Transverse colon (tissue), 4 donors: Measurements from ENCODE around the gene BTRC. TPM values are rescaled to one million over a fixed set of nuclear protein-coding genes. Genes with fewer than 3 reads are reported as not detected.
"Not testable (repeated sequence)": the region's sequence is repeated elsewhere in the genome, so short reads cannot be mapped to it uniquely, and the experiment has no call there.

Experiments used
- DNase-seq: peaks from one replicate; pipeline ENCODE4 v3.0.0-alpha.2; 2019
- H3K27ac ChIP-seq, 4 donors: fragments of 200-600 bp; sonication (generic); 2 replicates each; pipeline ENCODE4 v1.5.1; 2016 to 2018; ENCODE audit warnings: inconsistent platforms in 4 of 4
- H3K27me3 ChIP-seq: fragments of 200-600 bp; sonication (generic); 2 replicates; pipeline ENCODE4 v1.5.1; 2017; ENCODE audit warnings: inconsistent platforms
- H3K36me3 ChIP-seq, 4 donors: fragments of 200-600 bp; sonication (generic); 2 replicates each; pipeline ENCODE4 v1.5.1; 2017 to 2019; ENCODE audit warnings: inconsistent platforms in 4 of 4
- H3K4me1 ChIP-seq, 4 donors: fragments of 200-600 bp; sonication (generic); 2 replicates each; pipeline ENCODE4 v1.5.1; 2017 to 2020; ENCODE audit warnings: inconsistent platforms in 4 of 4
- H3K4me3 ChIP-seq, 4 donors: fragments of 200-600 bp; sonication (generic); 1 replicate in 1 of 4; 2 replicates in 3 of 4; pipeline versions ENCODE4 v1.5.1 to v1.6.1; 2017 to 2019; ENCODE audit warnings: inconsistent platforms in 4 of 4
- H3K9me3 ChIP-seq, 2 donors: fragments of 200-600 bp; sonication (generic); 2 replicates each; pipeline ENCODE4 v1.5.1; 2017 to 2019; ENCODE audit warnings: inconsistent platforms in 2 of 2
- CTCF ChIP-seq, 5 experiments: fragments of 200-600 bp in 3 of 5; fragments of 450-650 bp in 2 of 5; sonication (generic) in 3 of 5; IDR thresholded peaks; 1 replicate in 2 of 5; 2 replicates in 3 of 5; pipeline ENCODE4 v1.5.1; 2016 to 2017; ENCODE audit warnings: antibody characterized with exemption in 5 of 5, inconsistent platforms in 3 of 5, mild to moderate bottlenecking in 2 of 5, moderate library complexity in 1 of 5
- EP300 ChIP-seq: sonication (generic); formaldehyde crosslinking; IDR thresholded peaks from one replicate; pipeline ENCODE4 v1.6.1; 2017; ENCODE audit warnings: antibody characterized with exemption, low read depth
- POLR2A ChIP-seq: fragments of 450-650 bp; IDR thresholded peaks from one replicate; pipeline ENCODE4 v1.6.1; 2016; ENCODE audit warnings: antibody characterized with exemption, mild to moderate bottlenecking, moderate library complexity
- POLR2AphosphoS5 ChIP-seq, 3 donors: sonication (generic); formaldehyde crosslinking; IDR thresholded peaks; one replicate each; pipeline ENCODE4 v1.6.1; 2016; ENCODE audit warnings: antibody characterized with exemption in 3 of 3
- WGBS, 2 donors: methylation state at CpG; one replicate each; pipeline ENCODE4 v1.1.5; 2018; ENCODE audit warnings: low coverage in 1 of 2; 5-methylcytosine and 5-hydroxymethylcytosine counted together
- in situ Hi-C, 4 donors: fragments of 200-750 bp; cut with MboI; loops; one replicate each; pipeline versions ENCODE4 v1.15.0 to v1.15.1; 2017; ENCODE audit warnings: low sequenced_read_pairs in 3 of 4, low pct_ligation_motif_present in 1 of 4, low pct_unique_long_range_greater_than_20kb in 1 of 4
- intact Hi-C: fragments of 100-400 bp; cut with DNase I; formaldehyde crosslinking; loops from one replicate; pipeline ENCODE4 v1.15.1; 2023; ENCODE audit warnings: low total_unique reads
- total RNA-seq, 4 donors: library from RNA; depleted of rRNA; stranded (reverse); fragments of >200 nt; gene quantifications; one replicate each; pipeline ENCODE4 v1.1.0, GENCODE V29; 2016

Gene BTRC
- total RNA-seq, 4 donors from 2014 or later = 8.6 to 195 (median 32.0) TPM

- 92 to 100% methylated on average over 1 to 2 of the region's 2 CpGs for WGBS, 2 donors
- Histone ChIP-seq H3K27me3 (no peaks in the 10 kb centered on the region), H3K36me3 (no peaks in the 10 kb centered on the region), H3K27ac (no peak overlapping the region), H3K9me3 (no peaks in the 10 kb centered on the region), H3K4me1 (no peaks in the 10 kb centered on the region), H3K4me3 (no peak overlapping the region)
- intact Hi-C loops (no loop called here), in situ Hi-C loops (no loop called here)
- TF ChIP-seq POLR2AphosphoS5 (IDR thresholded peaks at IDR 0.05) = no peak
- no peak for TF ChIP-seq CTCF (IDR thresholded peaks at IDR 0.05)
- TF ChIP-seq EP300 = no peak
- no peak for TF ChIP-seq POLR2A
- DNase-seq = no peak
These were observed 10.0 kb downstream of the BTRC start for GRCh38 chr10:101363850-101364400.

- H3K4me1 ChIP-seq = no peaks in the 10 kb centered on the region
- H3K27ac ChIP-seq = no peak overlapping the region
- H3K27me3 ChIP-seq = no peaks in the 10 kb centered on the region
- no peak for DNase-seq
- intact Hi-C loops (no loop called here), in situ Hi-C loops (no loop called here)
- no peaks in the 10 kb centered on the region for H3K36me3 ChIP-seq
- H3K4me3 ChIP-seq = no peak overlapping the region
- WGBS, 2 donors = 78 to 88% methylated on average over 7 of the region's 7 CpGs
- TF ChIP-seq POLR2A = no peak
- TF ChIP-seq CTCF (IDR thresholded peaks at IDR 0.05) = no peak
- TF ChIP-seq POLR2AphosphoS5 (IDR thresholded peaks at IDR 0.05) = no peak
- no peak for TF ChIP-seq EP300
- H3K9me3 ChIP-seq = no peaks in the 10 kb centered on the region
These were observed 10.8 kb downstream of the BTRC start for GRCh38 chr10:101364721-101365120.

GRCh38 chr10:101367569-101368453, 13.8 kb downstream of the BTRC start:
- no peaks in the 10 kb centered on the region for H3K27me3 ChIP-seq
- no peaks in the 10 kb centered on the region for H3K9me3 ChIP-seq
- DNase-seq = no peak
- WGBS, 2 donors = 89 to 94% methylated on average over 4 to 9 of the region's 9 CpGs
- H3K36me3 ChIP-seq = no peaks in the 10 kb centered on the region
- intact Hi-C loops (no loop called here), in situ Hi-C loops (no loop called here)
- H3K4me1 ChIP-seq = no peaks in the 10 kb centered on the region
- TF ChIP-seq CTCF (IDR thresholded peaks at IDR 0.05) = no peak
- TF ChIP-seq POLR2A = no peak
- TF ChIP-seq EP300 = no peak
- TF ChIP-seq POLR2AphosphoS5 (IDR thresholded peaks at IDR 0.05) = no peak
- H3K4me3 ChIP-seq = no peak overlapping the region
- H3K27ac ChIP-seq = no peak overlapping the region

- no peaks in the 10 kb centered on the region for H3K4me1 ChIP-seq
- 90 to 94% methylated on average over 1 of the region's 1 CpG for WGBS, 2 donors
- no peaks in the 10 kb centered on the region for H3K36me3 ChIP-seq
- no peak overlapping the region for H3K27ac ChIP-seq
- no peaks in the 10 kb centered on the region for H3K27me3 ChIP-seq
- H3K4me3 ChIP-seq = no peak overlapping the region
- no peak for DNase-seq
- no peak for TF ChIP-seq POLR2AphosphoS5 (IDR thresholded peaks at IDR 0.05)
- no peak for TF ChIP-seq EP300
- no peak for TF ChIP-seq CTCF (IDR thresholded peaks at IDR 0.05)
- no peak for TF ChIP-seq POLR2A
- H3K9me3 ChIP-seq = no peaks in the 10 kb centered on the region
- intact Hi-C loops = no loop called here
- in situ Hi-C loops = no loop called here
These were observed 19.1 kb downstream of the BTRC start for GRCh38 chr10:101373063-101373462.

- H3K9me3 ChIP-seq, H3K4me3 ChIP-seq, H3K27ac ChIP-seq, H3K27me3 ChIP-seq, H3K4me1 ChIP-seq, H3K36me3 ChIP-seq, in situ Hi-C loops, DNase-seq, intact Hi-C loops: not testable (repeated sequence)
- WGBS, 2 donors = 91 to 97% methylated on average over 3 of the region's 3 CpGs
These were observed 20.0 kb downstream of the BTRC start for GRCh38 chr10:101373993-101374392.
